Activated CD4-positive, CD25-positive, alpha-beta regulatory T cell treated with anti-CD3 and anti-CD28 coated beads, Interleukin-2, amount 50 U/mL, for 16 hours (primary cell): ENCODE measurements around the gene CCZ1.
"Not testable (repeated sequence)": the region's sequence is repeated elsewhere in the genome, so short reads cannot be mapped to it uniquely, and the experiment has no call there.

Experiments used
- DNase-seq: peaks from one replicate; pipeline ENCODE4 v3.0.0-alpha.2; 2020; ENCODE audit warnings: low read depth, low spot score

Gene CCZ1

GRCh38 chr7:5898480-5899224, at the start of gene CCZ1:
CCZ1 (plus strand) TSS chr7:5898733; CDS start chr7:5898800, 67 bp downstream.
- DNase-seq = peak; percentile 75

- no peak for DNase-seq
Measured at GRCh38 chr7:5850944-5851343, 47.6 kb upstream of the CCZ1 start.

GRCh38 chr7:5854738-5855137, 43.8 kb upstream of the CCZ1 start:
- DNase-seq = no peak

GRCh38 chr7:5857041-5857575, 41.4 kb upstream of the CCZ1 start:
- not testable (repeated sequence) for DNase-seq

DNA sequence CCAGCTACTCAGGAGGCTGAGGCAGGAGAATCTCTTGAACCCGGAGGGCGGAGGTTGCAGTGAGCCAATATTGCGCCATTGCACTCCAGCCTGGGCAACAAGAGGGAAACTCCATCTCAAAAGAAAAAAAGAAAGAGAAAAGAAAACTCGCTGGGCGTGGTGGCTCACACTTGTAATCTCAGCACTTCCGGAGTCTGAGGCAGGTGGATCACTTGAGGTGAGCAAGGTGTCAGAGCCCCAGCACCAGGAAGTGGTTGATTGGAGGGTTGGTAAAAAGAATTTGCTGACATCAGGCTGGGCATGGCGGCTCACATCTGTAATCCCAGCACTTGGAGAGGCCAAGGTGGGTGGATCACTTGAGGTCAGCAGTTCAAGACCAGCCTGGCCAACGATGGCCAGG, 40.0 kb upstream of the CCZ1 start:
- peak; percentile 13 for DNase-seq

GRCh38 chr7:5861281-5861680, 37.3 kb upstream of the CCZ1 start:
- not testable (repeated sequence) for DNase-seq

GRCh38 chr7:5862753-5863366, 35.7 kb upstream of the CCZ1 start:
- DNase-seq = not testable (repeated sequence)

DNA sequence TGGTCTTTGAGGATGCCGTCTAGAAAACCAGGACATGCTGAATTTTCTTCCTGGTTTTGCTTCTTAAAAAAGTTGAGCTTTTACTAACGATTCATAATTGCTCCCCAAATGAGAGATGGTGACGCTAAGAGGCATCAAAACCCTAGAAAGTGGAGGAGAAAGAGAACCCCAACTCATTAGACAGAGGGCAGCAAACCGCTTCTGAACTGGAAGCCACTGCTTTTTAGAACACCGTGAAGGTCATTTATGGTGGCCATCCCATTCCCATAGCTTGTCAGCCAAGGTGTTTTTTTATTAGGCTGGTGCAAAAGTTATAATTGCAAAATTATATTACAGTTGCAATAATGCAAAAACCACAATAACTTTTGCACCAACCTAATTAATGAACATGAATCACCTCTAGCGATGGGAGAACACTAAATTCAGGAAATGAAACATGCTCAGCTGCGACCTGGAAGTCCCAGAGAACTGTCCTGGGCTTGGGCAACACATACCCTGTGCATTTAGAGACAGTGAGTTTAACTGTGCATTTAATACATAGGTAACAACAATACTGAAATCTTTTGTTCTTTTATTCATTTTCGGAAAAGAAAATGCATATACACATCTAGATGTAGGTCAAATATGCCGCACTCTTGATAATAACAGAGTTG, 33.1 kb upstream of the CCZ1 start:
- DNase-seq = not testable (repeated sequence)

DNA sequence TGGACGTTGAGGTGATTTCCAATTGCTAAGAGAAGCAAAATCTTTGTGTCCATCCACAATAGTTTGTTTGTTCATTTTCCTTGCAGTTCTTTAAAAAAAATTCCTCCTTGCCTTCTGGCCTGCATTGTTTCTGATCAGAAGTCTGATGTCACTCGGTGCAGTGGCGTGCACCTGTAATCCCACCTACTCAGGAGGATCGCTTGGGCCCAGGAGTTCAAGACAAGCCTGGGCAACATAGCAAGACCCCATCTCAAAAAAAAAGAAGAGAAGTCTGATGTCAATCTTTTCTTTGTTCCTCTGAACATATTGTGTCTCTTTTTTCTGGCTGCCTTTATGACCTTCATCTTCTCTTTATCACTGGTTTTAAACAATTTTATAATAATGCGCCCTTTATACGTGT, 31.5 kb upstream of the CCZ1 start:
- no peak for DNase-seq

GRCh38 chr7:5868928-5869341, 29.6 kb upstream of the CCZ1 start:
- DNase-seq = not testable (repeated sequence)

- no peak for DNase-seq
Measured at GRCh38 chr7:5869691-5870090, 28.8 kb upstream of the CCZ1 start.

DNA sequence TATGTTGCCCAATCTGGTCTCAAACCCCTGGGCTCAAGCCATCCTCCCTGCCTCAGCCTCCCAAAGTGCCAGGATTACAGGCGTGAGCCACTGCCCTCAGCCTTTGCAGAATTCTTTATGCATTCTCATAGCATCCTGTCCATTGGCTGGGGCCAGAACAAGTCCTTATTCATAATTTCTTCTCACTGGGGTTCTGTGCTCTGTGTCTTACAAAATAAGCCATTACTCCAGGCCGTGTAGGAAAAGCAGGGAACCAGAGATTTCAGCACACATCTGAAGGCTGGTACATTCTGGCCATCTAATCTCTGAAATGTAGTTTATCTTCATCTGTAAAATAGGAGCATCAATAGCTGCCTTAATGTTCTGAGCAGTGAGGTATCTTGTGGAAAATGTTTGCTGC, 28.2 kb upstream of the CCZ1 start:
- no peak for DNase-seq

GRCh38 chr7:5872326-5872725, 26.2 kb upstream of the CCZ1 start:
- no peak for DNase-seq

- not testable (repeated sequence) for DNase-seq
Measured at GRCh38 chr7:5879591-5879990, 18.9 kb upstream of the CCZ1 start.

- not testable (repeated sequence) for DNase-seq
Measured at GRCh38 chr7:5880106-5880505, 18.4 kb upstream of the CCZ1 start.

- DNase-seq = not testable (repeated sequence)
Measured at GRCh38 chr7:5884431-5884830, 14.1 kb upstream of the CCZ1 start.

GRCh38 chr7:5888021-5888420, 10.5 kb upstream of the CCZ1 start:
- DNase-seq = not testable (repeated sequence)

- not testable (repeated sequence) for DNase-seq
Measured at GRCh38 chr7:5890244-5890643, 8.3 kb upstream of the CCZ1 start.

- DNase-seq = no peak
Measured at GRCh38 chr7:5892498-5892897, 6.0 kb upstream of the CCZ1 start.

DNA sequence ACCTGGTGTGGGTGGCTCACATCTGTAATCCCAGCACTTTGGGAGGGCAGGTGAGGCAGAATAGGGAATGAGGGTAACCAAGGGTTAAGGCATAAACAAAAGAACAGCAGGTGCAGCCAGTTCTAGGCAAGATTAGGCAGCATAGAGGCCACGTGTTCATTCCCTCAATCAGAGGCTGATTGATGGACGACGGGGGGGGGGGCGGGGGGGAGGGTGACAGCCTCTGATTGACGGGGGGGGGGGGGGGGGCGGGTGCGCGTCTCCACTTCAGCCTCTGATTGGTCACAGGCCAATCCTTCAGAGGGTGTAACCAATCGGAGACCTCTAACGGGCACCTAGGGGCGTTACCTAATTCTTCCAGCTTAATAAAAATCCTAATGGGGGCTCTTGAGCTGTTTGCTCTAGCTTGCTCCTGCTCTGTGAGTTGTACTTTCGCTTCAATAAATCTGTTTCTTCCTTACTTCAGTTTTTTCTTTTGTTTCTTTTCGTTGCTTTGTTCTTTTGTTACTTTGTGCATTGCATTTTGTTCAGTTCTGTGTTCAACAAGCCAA, 1.1 kb upstream of the CCZ1 start:
- not testable (repeated sequence) for DNase-seq

GRCh38 chr7:5903002-5903401, 4.5 kb downstream of the CCZ1 start:
- not testable (repeated sequence) for DNase-seq

GRCh38 chr7:5904726-5905125, 6.2 kb downstream of the CCZ1 start:
- DNase-seq = not testable (repeated sequence)
